Neural cell (in vitro differentiated cells): ENCODE results near the gene CD300LF. TPM values are rescaled to one million over a fixed set of nuclear protein-coding genes. Genes with fewer than 3 reads are reported as not detected.

ENCODE experiments used
- H2AFZ ChIP-seq: fragments of 200-600, 300-800 bp; sonication (generic), shearing (Covaris generic); 2 replicates; pipeline ENCODE4 v1.6.0; 2014; ENCODE audit warnings: low read depth, mild to moderate bottlenecking, antibody characterized with exemption, low read length, moderate library complexity
- H3F3A ChIP-seq: fragments of 200-600 bp; shearing (Covaris generic); 2 replicates; pipeline ENCODE4 v1.6.1; 2016; ENCODE audit warnings: mild to moderate bottlenecking, moderate library complexity, mixed read lengths, antibody characterized with exemption, low read length; ENCODE audit not compliant: insufficient read depth, poor library complexity, severe bottlenecking
- H3K27ac ChIP-seq: fragments of 200-600, 300-800 bp; sonication (generic), shearing (Covaris generic); 2 replicates; pipeline ENCODE4 v1.5.1; 2014; ENCODE audit warnings: mild to moderate bottlenecking, low read length, moderate library complexity
- H3K27me3 ChIP-seq: fragments of 300-800, 200-600 bp; sonication (generic), shearing (Covaris generic); 2 replicates; pipeline ENCODE4 v1.6.0; 2014; ENCODE audit warnings: mild to moderate bottlenecking, low read depth, low read length, moderate library complexity; ENCODE audit not compliant: insufficient read depth
- H3K36me3 ChIP-seq: fragments of 300-800, 200-600 bp; sonication (generic), shearing (Covaris generic); 2 replicates; pipeline ENCODE4 v1.5.1; 2014; ENCODE audit warnings: mild to moderate bottlenecking, antibody characterized with exemption, low read length, moderate library complexity; ENCODE audit not compliant: insufficient read depth
- H3K4me2 ChIP-seq: fragments of 300-800, 200-600 bp; sonication (generic), shearing (Covaris generic); 2 replicates; pipeline ENCODE4 v1.6.0; 2014; ENCODE audit warnings: mild to moderate bottlenecking, low read length
- H3K4me3 ChIP-seq: fragments of 300-800, 200-600 bp; sonication (generic), shearing (Covaris generic); 2 replicates; pipeline ENCODE4 v1.5.1; 2014; ENCODE audit warnings: mild to moderate bottlenecking, low read length, moderate library complexity
- H3K79me2 ChIP-seq: fragments of 200-600 bp; shearing (Covaris generic); replicated peaks from 2 replicates; pipeline ENCODE4 v1.6.0; 2014; ENCODE audit warnings: mild to moderate bottlenecking, low read length, moderate library complexity; ENCODE audit not compliant: insufficient read depth
- H3K9ac ChIP-seq: fragments of 300-800, 200-600 bp; sonication (generic), shearing (Covaris generic); 2 replicates; pipeline ENCODE4 v1.6.1; 2016; ENCODE audit warnings: mild to moderate bottlenecking, low read length, mixed read lengths
- H3K9me2 ChIP-seq: fragments of 200-600 bp; shearing (Covaris generic); 2 replicates; pipeline ENCODE4 v1.6.1; 2016; ENCODE audit warnings: mild to moderate bottlenecking, low read length, mixed read lengths; ENCODE audit not compliant: insufficient read depth
- H3K9me3 ChIP-seq: fragments of 200-600, 300-800 bp; sonication (generic), shearing (Covaris generic); 2 replicates; pipeline ENCODE4 v1.6.1; 2016; ENCODE audit warnings: mild to moderate bottlenecking, mixed run types, low read length, moderate library complexity, mixed read lengths
- H4K20me1 ChIP-seq: fragments of 200-600 bp; shearing (Covaris generic); 2 replicates; pipeline ENCODE4 v1.6.1; 2016; ENCODE audit warnings: mild to moderate bottlenecking, mixed run types; ENCODE audit not compliant: insufficient read depth
- EP300 ChIP-seq: fragments of 450-650 bp; conservative IDR thresholded peaks from 2 replicates; pipeline ENCODE4 v1.6.1; 2014; ENCODE audit warnings: antibody characterized with exemption, mild to moderate bottlenecking, moderate library complexity; ENCODE audit not compliant: poor library complexity, severe bottlenecking
- EZH2 ChIP-seq: fragments of 200-600, 300-800 bp; shearing (Covaris generic), sonication (generic); IDR thresholded peaks from 2 replicates; pipeline ENCODE4 v1.6.1; 2014; ENCODE audit warnings: antibody characterized with exemption, low read length, borderline replicate concordance, mild to moderate bottlenecking; ENCODE audit not compliant: insufficient read depth, poor library complexity, severe bottlenecking
- MXI1 ChIP-seq: fragments of 450-650 bp; conservative IDR thresholded peaks from 2 replicates; pipeline ENCODE4 v1.6.1; 2014; ENCODE audit warnings: antibody characterized with exemption, mild to moderate bottlenecking; ENCODE audit not compliant: poor library complexity, severe bottlenecking
- POLR2AphosphoS5 ChIP-seq: IDR thresholded peaks from 2 replicates; pipeline ENCODE4 v1.6.1; 2012
- RAD21 ChIP-seq: fragments of 450-650 bp; conservative IDR thresholded peaks from 2 replicates; pipeline ENCODE4 v1.6.1; 2014; ENCODE audit warnings: antibody characterized with exemption, mild to moderate bottlenecking, moderate library complexity
- SMC3 ChIP-seq: fragments of 450-650 bp; conservative IDR thresholded peaks from 2 replicates; pipeline ENCODE4 v1.6.1; 2014; ENCODE audit warnings: antibody characterized with exemption, mild to moderate bottlenecking, moderate library complexity; ENCODE audit not compliant: poor library complexity
- TAF1 ChIP-seq: IDR thresholded peaks from 2 replicates; pipeline ENCODE4 v1.6.1; 2012; ENCODE audit warnings: low read depth
- polyA plus RNA-seq: library from polyadenylated mRNA; depleted of rRNA; stranded (reverse); fragments of >200 nt; gene quantifications from 2 replicates; pipeline ENCODE4 v1.2.3, GENCODE V29; 2014
- TF ChIP-seq, protein P1 (sequence below): IDR thresholded peaks from 2 replicates; pipeline ENCODE4 v1.6.1; 2012; ENCODE audit warnings: borderline replicate concordance
- TF ChIP-seq, protein P2 (sequence below): fragments of 450-650 bp; IDR thresholded peaks from 2 replicates; pipeline ENCODE4 v1.5.1; 2014; ENCODE audit warnings: antibody characterized with exemption, mild to moderate bottlenecking, moderate library complexity; ENCODE audit not compliant: poor library complexity, severe bottlenecking

The CD300LF gene
- polyA plus RNA-seq, 1 donor from 2014 or later: not detected

DNA sequence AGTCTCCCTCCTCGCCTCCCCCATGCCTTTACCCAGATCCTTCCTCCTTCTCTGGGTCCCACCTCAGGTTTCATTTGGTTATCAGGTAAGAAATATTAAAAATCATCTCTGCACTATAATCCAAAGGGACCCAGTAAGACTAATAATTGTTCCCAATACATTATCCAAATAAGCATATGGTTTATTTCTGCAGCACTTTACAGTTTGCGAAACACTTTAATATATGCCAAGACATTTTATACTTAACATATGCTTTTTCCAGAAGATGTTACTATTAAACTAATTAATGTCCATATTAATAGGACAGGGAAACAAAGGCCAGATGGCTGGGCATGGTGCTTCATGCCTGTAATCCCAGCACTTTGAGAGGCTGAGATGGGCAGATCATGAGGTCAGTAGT lies 33.3 kb downstream of the CD300LF start:
- H3F3A ChIP-seq: no peaks in the 10 kb centered on the region
- H3K4me2 ChIP-seq: no peak overlapping the region
- TF ChIP-seq RAD21 (no peak), TAF1 (no peak), EP300 (no peak), MXI1 (no peak), POLR2AphosphoS5 (no peak), EZH2 (no peak), SMC3 (no peak)
- TF ChIP-seq, protein P1, sequence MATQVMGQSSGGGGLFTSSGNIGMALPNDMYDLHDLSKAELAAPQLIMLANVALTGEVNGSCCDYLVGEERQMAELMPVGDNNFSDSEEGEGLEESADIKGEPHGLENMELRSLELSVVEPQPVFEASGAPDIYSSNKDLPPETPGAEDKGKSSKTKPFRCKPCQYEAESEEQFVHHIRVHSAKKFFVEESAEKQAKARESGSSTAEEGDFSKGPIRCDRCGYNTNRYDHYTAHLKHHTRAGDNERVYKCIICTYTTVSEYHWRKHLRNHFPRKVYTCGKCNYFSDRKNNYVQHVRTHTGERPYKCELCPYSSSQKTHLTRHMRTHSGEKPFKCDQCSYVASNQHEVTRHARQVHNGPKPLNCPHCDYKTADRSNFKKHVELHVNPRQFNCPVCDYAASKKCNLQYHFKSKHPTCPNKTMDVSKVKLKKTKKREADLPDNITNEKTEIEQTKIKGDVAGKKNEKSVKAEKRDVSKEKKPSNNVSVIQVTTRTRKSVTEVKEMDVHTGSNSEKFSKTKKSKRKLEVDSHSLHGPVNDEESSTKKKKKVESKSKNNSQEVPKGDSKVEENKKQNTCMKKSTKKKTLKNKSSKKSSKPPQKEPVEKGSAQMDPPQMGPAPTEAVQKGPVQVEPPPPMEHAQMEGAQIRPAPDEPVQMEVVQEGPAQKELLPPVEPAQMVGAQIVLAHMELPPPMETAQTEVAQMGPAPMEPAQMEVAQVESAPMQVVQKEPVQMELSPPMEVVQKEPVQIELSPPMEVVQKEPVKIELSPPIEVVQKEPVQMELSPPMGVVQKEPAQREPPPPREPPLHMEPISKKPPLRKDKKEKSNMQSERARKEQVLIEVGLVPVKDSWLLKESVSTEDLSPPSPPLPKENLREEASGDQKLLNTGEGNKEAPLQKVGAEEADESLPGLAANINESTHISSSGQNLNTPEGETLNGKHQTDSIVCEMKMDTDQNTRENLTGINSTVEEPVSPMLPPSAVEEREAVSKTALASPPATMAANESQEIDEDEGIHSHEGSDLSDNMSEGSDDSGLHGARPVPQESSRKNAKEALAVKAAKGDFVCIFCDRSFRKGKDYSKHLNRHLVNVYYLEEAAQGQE: no peak
- TF ChIP-seq, protein P2, sequence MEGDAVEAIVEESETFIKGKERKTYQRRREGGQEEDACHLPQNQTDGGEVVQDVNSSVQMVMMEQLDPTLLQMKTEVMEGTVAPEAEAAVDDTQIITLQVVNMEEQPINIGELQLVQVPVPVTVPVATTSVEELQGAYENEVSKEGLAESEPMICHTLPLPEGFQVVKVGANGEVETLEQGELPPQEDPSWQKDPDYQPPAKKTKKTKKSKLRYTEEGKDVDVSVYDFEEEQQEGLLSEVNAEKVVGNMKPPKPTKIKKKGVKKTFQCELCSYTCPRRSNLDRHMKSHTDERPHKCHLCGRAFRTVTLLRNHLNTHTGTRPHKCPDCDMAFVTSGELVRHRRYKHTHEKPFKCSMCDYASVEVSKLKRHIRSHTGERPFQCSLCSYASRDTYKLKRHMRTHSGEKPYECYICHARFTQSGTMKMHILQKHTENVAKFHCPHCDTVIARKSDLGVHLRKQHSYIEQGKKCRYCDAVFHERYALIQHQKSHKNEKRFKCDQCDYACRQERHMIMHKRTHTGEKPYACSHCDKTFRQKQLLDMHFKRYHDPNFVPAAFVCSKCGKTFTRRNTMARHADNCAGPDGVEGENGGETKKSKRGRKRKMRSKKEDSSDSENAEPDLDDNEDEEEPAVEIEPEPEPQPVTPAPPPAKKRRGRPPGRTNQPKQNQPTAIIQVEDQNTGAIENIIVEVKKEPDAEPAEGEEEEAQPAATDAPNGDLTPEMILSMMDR: no peak
- H3K27ac ChIP-seq: no peak overlapping the region
- H3K79me2 ChIP-seq: no peaks in the 10 kb centered on the region
- no peak overlapping the region for H3K4me3 ChIP-seq
- peaks cover 15% of the 10 kb centered on the region for H3K27me3 ChIP-seq
- H3K9me2 ChIP-seq: no peaks in the 10 kb centered on the region
- no peak overlapping the region for H2AFZ ChIP-seq
- no peaks in the 10 kb centered on the region for H3K36me3 ChIP-seq
- no peak overlapping the region for H3K9ac ChIP-seq
- no peaks in the 10 kb centered on the region for H4K20me1 ChIP-seq
- H3K9me3 ChIP-seq: no peaks in the 10 kb centered on the region

DNA sequence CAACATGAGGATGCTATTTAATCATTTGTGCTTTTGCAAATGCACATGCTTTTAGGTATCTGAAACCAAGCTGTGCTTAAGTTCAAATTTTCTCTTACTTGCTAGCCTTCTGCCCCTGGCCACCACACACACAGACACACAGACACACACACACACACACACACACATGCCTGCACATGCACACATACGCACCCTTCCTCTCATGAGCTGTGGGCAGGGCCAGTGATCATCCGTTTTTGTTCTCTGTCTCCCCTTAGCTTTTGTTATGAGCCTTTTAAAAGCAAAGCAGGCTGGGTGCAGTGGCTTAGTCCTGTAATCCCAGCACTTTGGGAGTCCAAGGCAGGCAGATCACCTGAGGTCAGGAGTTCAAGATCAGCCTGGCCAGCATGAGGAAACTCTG lies 34.2 kb downstream of the CD300LF start:
- H2AFZ ChIP-seq: no peak overlapping the region
- no peak overlapping the region for H3K4me2 ChIP-seq

More for the DNA sequence above, 34.2 kb downstream of the CD300LF start:
- Histone ChIP-seq H3K79me2 (no peaks in the 10 kb centered on the region), H3K36me3 (no peaks in the 10 kb centered on the region), H3K27ac (no peak overlapping the region), H3K9ac (no peak overlapping the region), H4K20me1 (no peaks in the 10 kb centered on the region), H3K9me3 (no peaks in the 10 kb centered on the region), H3K4me3 (no peak overlapping the region), H3K9me2 (no peaks in the 10 kb centered on the region), H3F3A (no peaks in the 10 kb centered on the region), H3K27me3 (peaks cover 20% of the 10 kb centered on the region)
- TF ChIP-seq, protein P2: no peak
- TF ChIP-seq EP300 (no peak), MXI1 (no peak), EZH2 (no peak), RAD21 (no peak), POLR2AphosphoS5 (no peak), SMC3 (no peak), TAF1 (no peak)
- TF ChIP-seq, protein P1: no peak
